WTC11 (cell line): ENCODE data around the gene CAMTA1. TPM values are rescaled to one million over a fixed set of nuclear protein-coding genes. Genes with fewer than 3 reads are reported as not detected.

Source experiments
- ATAC-seq: fragments of 200-7000 bp; cut with Tn5 transposase; 2 replicates; pipeline ENCODE4 v1.10.0; 2021; ENCODE audit warnings: mild to moderate bottlenecking, moderate library complexity
- CTCF ChIA-PET: fragments of 300-600 bp; sonication (Branson Sonifier 250); formaldehyde crosslinking; loops from one replicate; lab custom pipeline; 2021; ENCODE audit warnings: antibody characterized with exemption; lab: Charles Lee
- POLR2A ChIA-PET: fragments of 350-600 bp; sonication (Branson Sonifier 250); formaldehyde crosslinking; loops from one replicate; lab custom pipeline; 2021; ENCODE audit warnings: antibody characterized with exemption; lab: Charles Lee
- DNase-seq: peaks from one replicate; pipeline ENCODE4 v3.0.0; 2021; ENCODE audit warnings: low spot score
- H3K27ac Mint-ChIP-seq: 2 replicates; pipeline ENCODE4 v1.8.0; 2021; ENCODE audit warnings: mixed read lengths
- H3K27me3 Mint-ChIP-seq: 2 replicates; pipeline ENCODE4 v1.8.0; 2021; ENCODE audit warnings: low read depth, mild to moderate bottlenecking, moderate library complexity, mixed read lengths
- H3K36me3 Mint-ChIP-seq: 2 replicates; pipeline ENCODE4 v1.8.0; 2021; ENCODE audit warnings: mixed read lengths
- H3K4me1 Mint-ChIP-seq: 2 replicates; pipeline ENCODE4 v1.8.0; 2022; ENCODE audit warnings: mixed read lengths
- H3K4me3 Mint-ChIP-seq: 2 replicates; pipeline ENCODE4 v1.8.0; 2021; ENCODE audit warnings: mild to moderate bottlenecking, moderate library complexity, mixed read lengths
- H3K9me3 Mint-ChIP-seq: 2 replicates; pipeline ENCODE4 v1.8.0; 2021; ENCODE audit warnings: mixed read lengths
- AR ChIP-seq: fragments of 250-450 bp; sonication (Bioruptor Pico); IDR thresholded peaks from 2 replicates; pipeline ENCODE4 v1.9.0; 2021; ENCODE audit warnings: mild to moderate bottlenecking
- ATF2 ChIP-seq: sonication (generic); formaldehyde crosslinking; IDR thresholded peaks from 2 replicates; pipeline ENCODE4 v1.8.1; 2022; ENCODE audit warnings: low read depth, missing genetic modification reagents, borderline replicate concordance
- CREM ChIP-seq: sonication (generic); formaldehyde crosslinking; IDR thresholded peaks from 2 replicates; pipeline ENCODE4 v1.8.1; 2022; ENCODE audit warnings: mild to moderate bottlenecking, missing genetic modification reagents, moderate library complexity
- ETV6 ChIP-seq: sonication (generic); formaldehyde crosslinking; IDR thresholded peaks from 2 replicates; pipeline ENCODE4 v1.8.1; 2022; ENCODE audit warnings: mild to moderate bottlenecking, missing genetic modification reagents
- GTF2I ChIP-seq: fragments of 250-450 bp; sonication (Bioruptor Pico); conservative IDR thresholded peaks from 2 replicates; pipeline ENCODE4 v1.4.0; 2021; ENCODE audit warnings: mild to moderate bottlenecking
- IRF2 ChIP-seq: sonication (generic); formaldehyde crosslinking; IDR thresholded peaks from 2 replicates; pipeline ENCODE4 v1.8.0; 2022; ENCODE audit warnings: low read depth, missing genetic modification reagents, borderline replicate concordance
- PRRX2 ChIP-seq: fragments of 250-450 bp; sonication (Bioruptor Pico); IDR thresholded peaks from 2 replicates; pipeline ENCODE4 v1.8.0; 2021; ENCODE audit warnings: mild to moderate bottlenecking
- RORB ChIP-seq: fragments of 250-450 bp; sonication (Bioruptor Pico); IDR thresholded peaks from 2 replicates; pipeline ENCODE4 v1.9.0; 2021; ENCODE audit warnings: mild to moderate bottlenecking
- SMAD4 ChIP-seq: sonication (generic); formaldehyde crosslinking; IDR thresholded peaks from 2 replicates; pipeline ENCODE4 v1.8.0; 2022; ENCODE audit warnings: mild to moderate bottlenecking, missing genetic modification reagents
- TEAD4 ChIP-seq: sonication (generic); formaldehyde crosslinking; IDR thresholded peaks from 2 replicates; pipeline ENCODE4 v1.8.0; 2022; ENCODE audit warnings: mild to moderate bottlenecking, missing genetic modification reagents
- TP53 ChIP-seq: sonication (generic); formaldehyde crosslinking; IDR thresholded peaks from 2 replicates; pipeline ENCODE4 v1.8.1; 2023; ENCODE audit warnings: mild to moderate bottlenecking, missing genetic modification reagents
- ZBTB21 ChIP-seq: sonication (generic); formaldehyde crosslinking; IDR thresholded peaks from 2 replicates; pipeline ENCODE4 v1.8.1; 2023; ENCODE audit warnings: mild to moderate bottlenecking, missing genetic modification reagents, borderline replicate concordance
- ZNF121 ChIP-seq: sonication (generic); formaldehyde crosslinking; IDR thresholded peaks from 2 replicates; pipeline ENCODE4 v1.8.0; 2023; ENCODE audit warnings: missing genetic modification reagents
- ZNF138 ChIP-seq: sonication (generic); formaldehyde crosslinking; conservative IDR thresholded peaks from 2 replicates; pipeline ENCODE4 v1.8.1; 2022; ENCODE audit warnings: mild to moderate bottlenecking, moderate library complexity, missing genetic modification reagents
- ZNF281 ChIP-seq: sonication (generic); formaldehyde crosslinking; IDR thresholded peaks from 2 replicates; pipeline ENCODE4 v1.8.0; 2023; ENCODE audit warnings: mild to moderate bottlenecking, missing genetic modification reagents
- ZNF416 ChIP-seq: fragments of 250-450 bp; sonication (Bioruptor Pico); IDR thresholded peaks from 2 replicates; pipeline ENCODE4 v1.9.0; 2021; ENCODE audit warnings: mild to moderate bottlenecking, inconsistent platforms
- total RNA-seq: library from RNA; stranded (reverse); gene quantifications from 3 replicates; pipeline ENCODE4 v1.2.3, GENCODE V29; 2021
- TF ChIP-seq, protein P1 (sequence below): fragments of 250-450 bp; sonication (Bioruptor Pico); IDR thresholded peaks from 2 replicates; pipeline ENCODE4 v1.9.0; 2021; ENCODE audit warnings: mild to moderate bottlenecking, borderline replicate concordance
- TF ChIP-seq, protein P2 (sequence below): sonication (generic); formaldehyde crosslinking; IDR thresholded peaks from 2 replicates; pipeline ENCODE4 v1.8.0; 2022; ENCODE audit warnings: mild to moderate bottlenecking, missing genetic modification reagents
- TF ChIP-seq, protein P3 (sequence below): sonication (generic); formaldehyde crosslinking; IDR thresholded peaks from 2 replicates; pipeline ENCODE4 v1.8.1; 2023; ENCODE audit warnings: mild to moderate bottlenecking, missing genetic modification reagents

Gene CAMTA1
- total RNA-seq, 1 experiment from 2014 or later: 86.4 TPM

DNA sequence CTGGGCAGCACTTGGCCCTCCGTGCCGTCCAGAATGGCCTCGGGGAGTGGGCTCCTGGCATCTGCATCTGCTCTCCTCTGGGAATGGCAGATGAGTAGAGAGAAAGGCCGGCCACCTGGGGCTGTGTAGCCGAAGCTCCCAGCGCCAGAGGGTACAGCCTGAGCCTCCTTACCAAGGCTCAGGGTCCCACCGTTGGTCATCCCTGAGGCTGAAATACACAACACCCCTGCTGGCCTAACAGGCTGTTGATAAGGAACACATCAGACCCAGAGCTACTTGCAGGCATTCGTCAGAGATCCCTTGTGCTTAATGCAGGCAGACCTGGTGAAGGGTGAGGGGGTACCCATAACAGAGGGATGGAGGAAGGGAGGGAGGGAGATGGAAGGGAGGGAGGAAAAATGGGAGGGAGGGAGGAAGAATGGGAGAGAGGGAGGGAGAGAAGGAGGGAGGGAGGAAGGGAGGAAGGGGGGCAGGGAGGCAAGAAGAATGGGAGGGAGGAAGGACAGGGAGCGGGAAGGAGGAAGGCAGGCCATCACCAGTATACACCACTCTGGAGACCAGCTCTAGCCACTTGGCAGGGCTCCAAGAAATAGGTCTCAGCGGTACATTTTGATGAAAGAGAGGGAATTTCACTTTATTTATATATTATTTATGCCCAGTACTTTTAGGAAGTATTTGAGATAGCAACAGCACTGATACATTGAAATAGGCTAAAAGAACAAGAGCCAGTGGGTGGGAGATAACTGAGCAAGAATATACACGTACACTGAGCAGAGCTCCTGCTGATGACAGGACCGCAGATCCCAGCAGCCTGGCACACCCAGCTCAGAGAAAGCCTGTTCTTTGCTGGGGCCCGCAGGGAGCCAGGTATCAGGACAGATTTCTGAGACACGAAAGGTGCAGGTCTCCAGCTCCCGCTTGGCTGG is 670.8 kb downstream of the CAMTA1 start (continued):
- TF ChIP-seq, protein P1, sequence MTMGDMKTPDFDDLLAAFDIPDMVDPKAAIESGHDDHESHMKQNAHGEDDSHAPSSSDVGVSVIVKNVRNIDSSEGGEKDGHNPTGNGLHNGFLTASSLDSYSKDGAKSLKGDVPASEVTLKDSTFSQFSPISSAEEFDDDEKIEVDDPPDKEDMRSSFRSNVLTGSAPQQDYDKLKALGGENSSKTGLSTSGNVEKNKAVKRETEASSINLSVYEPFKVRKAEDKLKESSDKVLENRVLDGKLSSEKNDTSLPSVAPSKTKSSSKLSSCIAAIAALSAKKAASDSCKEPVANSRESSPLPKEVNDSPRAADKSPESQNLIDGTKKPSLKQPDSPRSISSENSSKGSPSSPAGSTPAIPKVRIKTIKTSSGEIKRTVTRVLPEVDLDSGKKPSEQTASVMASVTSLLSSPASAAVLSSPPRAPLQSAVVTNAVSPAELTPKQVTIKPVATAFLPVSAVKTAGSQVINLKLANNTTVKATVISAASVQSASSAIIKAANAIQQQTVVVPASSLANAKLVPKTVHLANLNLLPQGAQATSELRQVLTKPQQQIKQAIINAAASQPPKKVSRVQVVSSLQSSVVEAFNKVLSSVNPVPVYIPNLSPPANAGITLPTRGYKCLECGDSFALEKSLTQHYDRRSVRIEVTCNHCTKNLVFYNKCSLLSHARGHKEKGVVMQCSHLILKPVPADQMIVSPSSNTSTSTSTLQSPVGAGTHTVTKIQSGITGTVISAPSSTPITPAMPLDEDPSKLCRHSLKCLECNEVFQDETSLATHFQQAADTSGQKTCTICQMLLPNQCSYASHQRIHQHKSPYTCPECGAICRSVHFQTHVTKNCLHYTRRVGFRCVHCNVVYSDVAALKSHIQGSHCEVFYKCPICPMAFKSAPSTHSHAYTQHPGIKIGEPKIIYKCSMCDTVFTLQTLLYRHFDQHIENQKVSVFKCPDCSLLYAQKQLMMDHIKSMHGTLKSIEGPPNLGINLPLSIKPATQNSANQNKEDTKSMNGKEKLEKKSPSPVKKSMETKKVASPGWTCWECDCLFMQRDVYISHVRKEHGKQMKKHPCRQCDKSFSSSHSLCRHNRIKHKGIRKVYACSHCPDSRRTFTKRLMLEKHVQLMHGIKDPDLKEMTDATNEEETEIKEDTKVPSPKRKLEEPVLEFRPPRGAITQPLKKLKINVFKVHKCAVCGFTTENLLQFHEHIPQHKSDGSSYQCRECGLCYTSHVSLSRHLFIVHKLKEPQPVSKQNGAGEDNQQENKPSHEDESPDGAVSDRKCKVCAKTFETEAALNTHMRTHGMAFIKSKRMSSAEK: no peak
- TF ChIP-seq CREM (CRISPR knock-in tag) (no peak), GTF2I (CRISPR knock-in tag) (no peak), ZBTB21 (no peak), AR (CRISPR knock-in tag) (no peak), TEAD4 (CRISPR knock-in tag) (no peak), TP53 (no peak), SMAD4 (CRISPR knock-in tag) (no peak), ATF2 (CRISPR knock-in tag) (no peak)

- no peaks in the 10 kb centered on the region for H3K36me3 Mint-ChIP-seq
- H3K9me3 Mint-ChIP-seq: no peaks in the 10 kb centered on the region
- no peaks in the 10 kb centered on the region for H3K27me3 Mint-ChIP-seq
- DNase-seq: peak; percentile 51
- H3K27ac Mint-ChIP-seq: no peak overlapping the region
- TF ChIP-seq ZNF121 (CRISPR knock-in tag) (no peak), ZNF138 (CRISPR knock-in tag) (0 out of 2 replicates have a peak, but pooled peaks have one; percentile 29)
- TF ChIP-seq, protein P2, sequence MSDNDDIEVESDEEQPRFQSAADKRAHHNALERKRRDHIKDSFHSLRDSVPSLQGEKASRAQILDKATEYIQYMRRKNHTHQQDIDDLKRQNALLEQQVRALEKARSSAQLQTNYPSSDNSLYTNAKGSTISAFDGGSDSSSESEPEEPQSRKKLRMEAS (CRISPR knock-in tag): peak; percentile 39; the same call in 1 of the 2 replicates
- TF ChIP-seq, all 79 proteins: peak for 2
- POLR2A ChIA-PET: interaction anchor here (1.0 kb wide), 1 partner anchor 52 kb away, joined by 5 read pairs; no protein-coding TSS in a partner anchor
- no peak overlapping the region for H3K4me3 Mint-ChIP-seq
- peaks cover 39% of the 10 kb centered on the region for H3K4me1 Mint-ChIP-seq
- ATAC-seq: peak; percentile 69
- CTCF ChIA-PET: interaction anchor here (0.7 to 2.3 kb wide), 12 partner anchors 9 to 232 kb away, joined by 3 to 11 read pairs (median 4); no protein-coding TSS in a partner anchor
These were observed 671.4 kb downstream of the CAMTA1 start for GRCh38 chr1:7456722-7457082.

GRCh38 chr1:7457811-7458210 is 672.6 kb downstream of the CAMTA1 start:
- H3K4me1 Mint-ChIP-seq: peaks cover 39% of the 10 kb centered on the region
- H3K4me3 Mint-ChIP-seq: no peak overlapping the region
- H3K9me3 Mint-ChIP-seq: no peaks in the 10 kb centered on the region
- no peak for TF ChIP-seq RORB
- TF ChIP-seq IRF2 (CRISPR knock-in tag): no peak
- no peak for TF ChIP-seq ZNF281 (CRISPR knock-in tag)
- no peak for TF ChIP-seq ETV6
- TF ChIP-seq, protein P3, sequence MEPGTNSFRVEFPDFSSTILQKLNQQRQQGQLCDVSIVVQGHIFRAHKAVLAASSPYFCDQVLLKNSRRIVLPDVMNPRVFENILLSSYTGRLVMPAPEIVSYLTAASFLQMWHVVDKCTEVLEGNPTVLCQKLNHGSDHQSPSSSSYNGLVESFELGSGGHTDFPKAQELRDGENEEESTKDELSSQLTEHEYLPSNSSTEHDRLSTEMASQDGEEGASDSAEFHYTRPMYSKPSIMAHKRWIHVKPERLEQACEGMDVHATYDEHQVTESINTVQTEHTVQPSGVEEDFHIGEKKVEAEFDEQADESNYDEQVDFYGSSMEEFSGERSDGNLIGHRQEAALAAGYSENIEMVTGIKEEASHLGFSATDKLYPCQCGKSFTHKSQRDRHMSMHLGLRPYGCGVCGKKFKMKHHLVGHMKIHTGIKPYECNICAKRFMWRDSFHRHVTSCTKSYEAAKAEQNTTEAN (CRISPR knock-in tag): no peak
- TF ChIP-seq PRRX2 (CRISPR knock-in tag): no peak
- TF ChIP-seq ZNF416 (CRISPR knock-in tag): no peak

More at GRCh38 chr1:7457811-7458210, 672.6 kb downstream of the CAMTA1 start:
- no peak for ATAC-seq
- ChIA-PET POLR2A (interaction anchor here (1.0 kb wide), 1 partner anchor 51 kb away, joined by 5 read pairs; no protein-coding TSS in a partner anchor), CTCF (interaction anchor here (0.7 to 2.3 kb wide), 4 partner anchors 9 to 196 kb away, joined by 3 to 11 read pairs (median 7); no protein-coding TSS in a partner anchor)
- DNase-seq: no peak
- Mint-ChIP-seq H3K36me3 (no peaks in the 10 kb centered on the region), H3K27ac (no peak overlapping the region; the same call in 1 of the 2 replicates), H3K27me3 (no peaks in the 10 kb centered on the region)
